DND-41 (cell line): Measurements from ENCODE around the gene CAPN1.

Experiments used
- CTCF ChIP-seq: IDR thresholded peaks from 2 replicates; pipeline ENCODE4 v1.5.1; 2012; ENCODE audit warnings: borderline replicate concordance, low read length, moderate library complexity, mild to moderate bottlenecking; ENCODE audit not compliant: poor library complexity, severe bottlenecking; ENCODE audit errors: extremely low read depth
- EZH2 ChIP-seq: IDR thresholded peaks from 3 replicates; pipeline ENCODE4 v1.6.1; 2012; ENCODE audit warnings: borderline replicate concordance, low read depth, mild to moderate bottlenecking, moderate library complexity, low read length, inconsistent platforms; ENCODE audit not compliant: severe bottlenecking

DNA sequence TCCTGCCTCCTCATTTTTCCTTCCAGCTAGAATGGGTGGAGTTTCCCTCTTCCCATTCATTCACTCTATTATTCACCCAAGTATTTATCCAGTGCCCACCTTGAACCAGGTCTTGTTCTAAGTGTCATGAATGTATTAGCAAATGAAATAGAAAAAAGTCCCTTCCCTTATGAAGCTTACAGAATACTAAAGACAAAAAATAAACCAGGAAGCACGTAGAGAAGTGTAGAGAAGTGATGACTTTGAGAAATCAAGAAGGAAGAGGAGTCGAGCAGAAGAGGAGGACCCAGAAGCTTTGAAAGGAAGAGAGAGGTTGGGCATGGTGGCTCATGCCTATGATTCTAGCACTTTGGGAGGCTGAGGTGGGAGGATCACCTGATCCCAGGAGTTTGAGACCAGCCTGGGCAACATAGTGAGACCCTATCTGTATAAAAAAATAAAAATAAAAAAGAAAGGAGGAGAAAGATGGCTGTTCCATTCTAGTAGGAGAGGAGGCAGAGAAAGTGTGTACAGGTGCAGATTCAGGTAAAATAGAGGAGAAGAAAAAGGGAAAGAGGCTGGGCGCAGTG is 30.3 kb upstream of the CAPN1 start:
- no peak for TF ChIP-seq CTCF
- no peak for TF ChIP-seq EZH2
